Left lung (tissue), 10 donors: ENCODE results near the gene KPTN. TPM values are rescaled to one million over a fixed set of nuclear protein-coding genes. Genes with fewer than 3 reads are reported as not detected.

Experiments used
- ATAC-seq: fragments of 200-7000 bp; cut with Tn5 transposase; one replicate; pipeline ENCODE4 v1.9.1; 2020; ENCODE audit warnings: moderate library complexity
- DNase-seq, 4 donors: peaks; one replicate each; pipeline ENCODE4 v3.0.0-alpha.2; 2013 to 2020
- H3K27ac ChIP-seq, 2 donors: fragments of 200-600 bp; sonication (generic) in 1 of 2; one replicate each; pipeline versions ENCODE4 v1.5.0 to v1.8.0; 2020 to 2021
- H3K27me3 ChIP-seq, 2 donors: fragments of 200-600 bp; sonication (generic) in 1 of 2; one replicate each; pipeline versions ENCODE4 v1.5.0 to v1.8.0; 2020 to 2021
- H3K36me3 ChIP-seq, 2 donors: fragments of 200-600 bp; sonication (generic) in 1 of 2; one replicate each; pipeline versions ENCODE4 v1.5.0 to v1.8.0; 2020 to 2021
- H3K4me1 ChIP-seq, 2 donors: fragments of 200-600 bp; one replicate each; pipeline ENCODE4 v1.8.0; 2021
- H3K4me3 ChIP-seq, 2 donors: fragments of 200-600 bp; sonication (generic) in 1 of 2; one replicate each; pipeline versions ENCODE4 v1.5.0 to v1.8.0; 2020 to 2021; ENCODE audit warnings: mild to moderate bottlenecking in 1 of 2
- H3K9me3 ChIP-seq, 2 donors: fragments of 200-600 bp; sonication (generic) in 1 of 2; one replicate each; pipeline versions ENCODE4 v1.5.0 to v1.8.0; 2020 to 2021
- intact Hi-C, 2 donors: fragments of 100-400 bp; cut with DNase I; formaldehyde crosslinking; loops; one replicate each; pipeline versions ENCODE4 v1.11.2 to v1.14.2; 2022
- polyA plus RNA-seq, 6 donors: library from polyadenylated mRNA; unstranded; fragments of 120-200 nt; gene quantifications; one replicate each; pipeline ENCODE4 v1.2.1, GENCODE V29; 2013; ENCODE audit not compliant: insufficient read length in 6 of 6
- total RNA-seq, 2 donors: library from RNA; stranded (reverse); fragmentation: NEBNext Ultra II Directional; extraction: Animal tissue kit (Norgen Biotek cat#: 25700); gene quantifications; one replicate each; pipeline ENCODE4 v1.2.1, GENCODE V29; 2021
- TF ChIP-seq, protein P1 (sequence below), 2 donors: fragments of 200-600 bp; sonication (generic) in 1 of 2; IDR thresholded peaks; one replicate each; pipeline versions ENCODE4 v1.5.0 to v1.8.0; 2021; ENCODE audit warnings: antibody characterized with exemption in 2 of 2
- donor health status: DM: no; HTN: yes; CAD: no.
- donor health status: DM: no; HTN: no; CAD: no.

Gene KPTN
- total and polyA plus RNA-seq, 8 donors, result 12.0 to 17.8 (median 14.2) TPM

DNA sequence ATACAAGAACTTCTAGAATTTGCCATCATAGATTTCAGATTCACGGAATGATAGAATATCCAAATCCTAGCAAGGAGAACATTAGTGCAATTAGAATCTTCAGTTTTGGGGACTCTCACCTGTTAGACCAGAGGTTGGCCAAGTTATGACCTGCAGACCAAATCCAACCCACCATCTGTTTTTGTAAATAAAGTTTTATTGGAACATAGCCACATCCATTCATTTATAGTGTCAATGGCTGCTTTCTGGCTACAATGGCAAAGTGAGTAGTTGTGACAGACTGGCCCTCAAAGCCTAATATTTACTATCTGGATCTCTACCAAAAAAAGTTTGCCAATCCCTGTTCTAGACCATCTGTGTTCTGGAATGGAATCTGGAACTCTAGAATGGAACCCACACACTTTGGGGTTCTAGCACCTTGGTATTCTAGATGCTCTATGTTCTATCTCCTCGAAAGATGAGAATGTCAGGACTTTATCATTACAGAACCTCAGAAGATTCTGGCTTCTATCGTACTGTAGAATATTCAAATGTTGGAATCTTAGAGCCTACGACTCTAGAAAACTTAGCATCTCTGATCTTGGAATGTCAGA, 2.5 kb downstream of the KPTN start:
- peaks cover 5 to 20% of the 10 kb centered on the region in 2 donors for H3K4me1 ChIP-seq
- ATAC-seq (no peak), DNase-seq (no peak)
- TF ChIP-seq, protein P1, sequence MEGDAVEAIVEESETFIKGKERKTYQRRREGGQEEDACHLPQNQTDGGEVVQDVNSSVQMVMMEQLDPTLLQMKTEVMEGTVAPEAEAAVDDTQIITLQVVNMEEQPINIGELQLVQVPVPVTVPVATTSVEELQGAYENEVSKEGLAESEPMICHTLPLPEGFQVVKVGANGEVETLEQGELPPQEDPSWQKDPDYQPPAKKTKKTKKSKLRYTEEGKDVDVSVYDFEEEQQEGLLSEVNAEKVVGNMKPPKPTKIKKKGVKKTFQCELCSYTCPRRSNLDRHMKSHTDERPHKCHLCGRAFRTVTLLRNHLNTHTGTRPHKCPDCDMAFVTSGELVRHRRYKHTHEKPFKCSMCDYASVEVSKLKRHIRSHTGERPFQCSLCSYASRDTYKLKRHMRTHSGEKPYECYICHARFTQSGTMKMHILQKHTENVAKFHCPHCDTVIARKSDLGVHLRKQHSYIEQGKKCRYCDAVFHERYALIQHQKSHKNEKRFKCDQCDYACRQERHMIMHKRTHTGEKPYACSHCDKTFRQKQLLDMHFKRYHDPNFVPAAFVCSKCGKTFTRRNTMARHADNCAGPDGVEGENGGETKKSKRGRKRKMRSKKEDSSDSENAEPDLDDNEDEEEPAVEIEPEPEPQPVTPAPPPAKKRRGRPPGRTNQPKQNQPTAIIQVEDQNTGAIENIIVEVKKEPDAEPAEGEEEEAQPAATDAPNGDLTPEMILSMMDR (IDR thresholded peaks at IDR 0.05), result no peak
- peaks cover 0 to 5% of the 10 kb centered on the region in 2 donors for H3K36me3 ChIP-seq
- intact Hi-C loops, result no loop called here
- no peaks in the 10 kb centered on the region for H3K27me3 ChIP-seq
- no peak overlapping the region for H3K27ac ChIP-seq
- H3K9me3 ChIP-seq, result no peaks in the 10 kb centered on the region
- no peak overlapping the region for H3K4me3 ChIP-seq

DNA sequence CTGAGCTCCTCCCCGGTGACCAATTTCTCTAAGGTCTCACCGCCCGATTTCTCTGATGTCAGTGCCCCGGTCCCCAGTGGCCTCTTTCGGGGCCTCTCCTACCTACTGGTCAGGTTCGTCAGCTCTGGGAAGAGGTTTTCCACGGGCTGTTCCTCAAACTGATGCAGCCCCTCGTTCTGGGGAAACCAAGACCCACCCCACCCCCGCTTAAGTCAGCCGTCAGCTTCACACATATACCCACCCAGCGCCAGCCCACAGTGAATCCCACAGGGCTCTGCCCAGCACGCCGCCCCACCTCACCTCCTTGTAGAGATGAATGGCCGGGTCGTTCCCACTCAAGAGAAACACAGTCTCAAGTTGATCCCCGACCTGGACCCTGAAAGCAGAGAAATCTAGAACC, 3.4 kb downstream of the KPTN start:
- Histone ChIP-seq H3K27me3 (no peaks in the 10 kb centered on the region), H3K27ac (no peak overlapping the region), H3K9me3 (no peaks in the 10 kb centered on the region), H3K36me3 (peaks cover 0 to 4% of the 10 kb centered on the region in 2 donors), H3K4me3 (no peak overlapping the region), H3K4me1 (peaks cover 5 to 18% of the 10 kb centered on the region in 2 donors)
- intact Hi-C loops, result no loop called here
- TF ChIP-seq, protein P1 (IDR thresholded peaks at IDR 0.05), result no peak
- no peak for ATAC-seq
- peak in 1 of 4 donors; percentile 50 for DNase-seq

DNA sequence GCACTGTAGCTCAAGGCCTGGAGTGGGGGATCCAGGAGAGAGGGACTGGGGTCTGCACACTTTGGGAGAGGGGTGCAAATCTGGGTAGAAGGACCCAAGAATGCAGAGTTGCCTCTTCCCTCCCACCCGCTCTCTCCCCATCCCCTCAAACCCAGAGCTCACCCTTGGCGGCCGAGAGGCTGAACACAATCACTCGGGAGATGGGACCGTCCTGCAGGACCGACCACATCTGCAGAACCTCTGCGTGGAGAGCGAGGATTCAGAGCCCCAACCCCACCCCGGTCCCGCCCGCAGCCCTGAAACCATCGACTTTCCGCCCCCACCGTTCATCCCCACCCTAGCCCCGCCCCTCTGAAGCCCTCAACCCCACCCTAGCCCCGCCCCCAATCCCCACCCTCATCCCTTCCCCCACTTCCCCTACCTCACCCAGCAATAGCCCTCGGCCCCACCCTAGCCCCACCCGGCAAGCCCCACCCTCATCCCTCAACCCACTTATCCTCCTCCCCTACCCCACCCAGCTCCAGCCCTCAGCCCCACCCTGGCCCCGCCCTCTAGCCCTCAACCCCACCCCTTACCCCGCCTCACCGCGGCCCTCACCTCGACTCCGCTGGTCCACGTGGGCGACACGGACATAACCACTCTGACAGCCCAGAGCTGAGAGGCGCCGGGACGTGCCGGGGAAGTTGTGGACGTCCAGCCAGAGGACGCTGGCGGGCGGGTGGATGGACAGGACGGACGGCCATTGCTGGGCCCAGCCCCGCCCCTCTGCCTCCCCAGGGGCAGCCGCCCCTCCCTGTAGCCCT, 4.1 kb downstream of the KPTN start:
- no peaks in the 10 kb centered on the region for H3K27me3 ChIP-seq
- TF ChIP-seq, protein P1 (IDR thresholded peaks at IDR 0.05), result no peak
- no peaks in the 10 kb centered on the region for H3K9me3 ChIP-seq
- peaks cover 3 to 13% of the 10 kb centered on the region in 2 donors for H3K4me1 ChIP-seq
- H3K27ac ChIP-seq, result no peak overlapping the region
- DNase-seq (peak in 2 of 4 donors; percentile 11 to 83), ATAC-seq (no peak)
- intact Hi-C loops, result no loop called here
- no peak overlapping the region for H3K4me3 ChIP-seq
- no peaks in the 10 kb centered on the region for H3K36me3 ChIP-seq

- Histone ChIP-seq H3K9me3 (no peaks in the 10 kb centered on the region), H3K36me3 (no peaks in the 10 kb centered on the region), H3K4me1 (no peaks in the 10 kb centered on the region), H3K27ac (no peak overlapping the region), H3K4me3 (no peak overlapping the region), H3K27me3 (peaks cover 5 to 24% of the 10 kb centered on the region in 2 donors)
- DNase-seq, result peak in 1 of 4 donors; percentile 64
- intact Hi-C loops, result no loop called here
- TF ChIP-seq, protein P1 (IDR thresholded peaks at IDR 0.05), result no peak
- no peak for ATAC-seq
Observed at GRCh38 chr19:47476438-47476972, 7.5 kb downstream of the KPTN start.

DNA sequence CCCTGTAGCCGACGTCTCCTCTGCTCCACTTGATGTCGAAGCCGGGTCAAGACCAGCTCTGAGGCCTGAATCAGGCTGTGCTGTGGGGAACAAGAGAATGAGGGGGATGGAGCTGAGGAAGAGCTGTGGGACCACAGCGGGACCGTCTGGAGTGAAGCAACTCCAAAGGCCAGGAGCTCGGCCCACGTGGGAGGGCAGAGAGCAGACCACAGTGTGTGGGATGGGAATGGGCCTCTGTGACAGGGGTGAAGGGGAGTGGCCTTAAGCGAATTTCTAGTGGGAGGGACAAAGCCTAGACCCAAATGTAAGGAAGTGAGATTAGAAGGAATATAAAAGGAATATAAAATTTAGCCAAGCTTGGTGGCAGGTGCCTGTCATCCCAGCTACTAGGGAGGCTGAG, 8.6 kb downstream of the KPTN start:
- peak in 1 of 4 donors; percentile 49 for DNase-seq
- ATAC-seq, result no peak
- intact Hi-C loops, result no loop called here
- H3K4me3 ChIP-seq, result no peak overlapping the region
- H3K9me3 ChIP-seq, result no peaks in the 10 kb centered on the region
- H3K4me1 ChIP-seq, result no peaks in the 10 kb centered on the region
- no peaks in the 10 kb centered on the region for H3K36me3 ChIP-seq
- H3K27me3 ChIP-seq, result peaks cover 12 to 35% of the 10 kb centered on the region in 2 donors
- H3K27ac ChIP-seq, result no peak overlapping the region
- TF ChIP-seq, protein P1 (IDR thresholded peaks at IDR 0.05), result no peak
